HCT116 (cell line): ENCODE results near the gene CASP9.

Experiments
- CTCF ChIP-seq, 3 experiments: fragments of 200-600 bp in 1 of 3; sonication (generic) in 1 of 3; IDR thresholded peaks in 2 of 3; conservative IDR thresholded peaks in 1 of 3; 2 replicates each; pipeline ENCODE4 v1.5.1; 2012 to 2017; ENCODE audit warnings: low read depth in 2 of 3, low read length in 2 of 3, antibody characterized with exemption in 1 of 3, borderline replicate concordance in 1 of 3, control low read depth in 1 of 3, mild to moderate bottlenecking in 1 of 3, mixed read lengths in 1 of 3, mixed run types in 1 of 3, moderate library complexity in 1 of 3; ENCODE audit not compliant: insufficient read depth in 1 of 3
- POLR2A ChIP-seq: IDR thresholded peaks from 2 replicates; pipeline ENCODE4 v1.7.0; 2011; ENCODE audit warnings: borderline replicate concordance; ENCODE audit not compliant: insufficient read depth, insufficient read length; ENCODE audit errors: extremely low read depth
- SP1 ChIP-seq: IDR thresholded peaks from 2 replicates; pipeline ENCODE4 v1.6.1; 2012; ENCODE audit warnings: low read depth
- YY1 ChIP-seq: IDR thresholded peaks from 2 replicates; pipeline ENCODE4 v1.6.1; 2011; ENCODE audit warnings: low read length, low read depth, moderate library complexity, mild to moderate bottlenecking; ENCODE audit not compliant: insufficient replicate concordance; ENCODE audit errors: extremely low read depth

- TF ChIP-seq SP1 (no peak), CTCF (IDR thresholded peaks at IDR 0.05 in 2 of 3, conservative IDR thresholded peaks at IDR 0.05 in 1 of 3; ENCODE audit: borderline replicate concordance in 1 of 3, insufficient read depth in 1 of 3, low read depth in 2 of 3, low read length in 2 of 3) (no peak), YY1 (no peak), POLR2A (no peak)
These were observed 64.0 kb downstream of the CASP9 start for GRCh38 chr1:15459771-15460707.
